H1 (cell line): Measurements from ENCODE around the gene COL25A1. TPM values are rescaled to one million over a fixed set of nuclear protein-coding genes. Genes with fewer than 3 reads are reported as not detected.

Source experiments
- CTCF ChIA-PET: fragments of 300-600 bp; sonication (Branson Sonifier 250); formaldehyde crosslinking; loops from one replicate; lab custom pipeline; 2021; ENCODE audit not compliant: partially characterized antibody; lab: Charles Lee
- POLR2A ChIA-PET: fragments of 300-600 bp; sonication (Branson Sonifier 250); formaldehyde crosslinking; loops from one replicate; lab custom pipeline; 2021; ENCODE audit warnings: inconsistent platforms; ENCODE audit not compliant: partially characterized antibody; lab: Charles Lee
- DNase-seq, 2 experiments: peaks; one replicate each; pipeline versions ENCODE4 v3.0.0 to v3.0.0-alpha.2; 2010 to 2022; ENCODE audit warnings: low spot score in 2 of 2, low read depth in 1 of 2, mixed read lengths in 1 of 2
- FAIRE-seq: peaks from 2 replicates; lab custom pipeline; 2011; peaks lifted over from hg19 to GRCh38; lab: Jason Lieb, UNC
- H2AFZ ChIP-seq: 2 replicates; pipeline ENCODE4 v1.8.1; 2012; ENCODE audit warnings: low read length, inconsistent platforms
- H2AK5ac ChIP-seq: 2 replicates; pipeline ENCODE4 v1.6.1; 2013; ENCODE audit warnings: low read depth, low read length
- H2BK120ac ChIP-seq: replicated peaks from 2 replicates; pipeline ENCODE3; 2013; ENCODE audit warnings: low read depth, low read length, inconsistent platforms
- H2BK12ac ChIP-seq: 2 replicates; pipeline ENCODE4 v1.6.1; 2013; ENCODE audit warnings: low read depth, low read length
- H2BK15ac ChIP-seq: 2 replicates; pipeline ENCODE4 v1.6.1; 2013; ENCODE audit warnings: low read length
- H2BK20ac ChIP-seq: 2 replicates; pipeline ENCODE4 v1.6.1; 2013; ENCODE audit warnings: low read length
- H2BK5ac ChIP-seq: 2 replicates; pipeline ENCODE4 v1.6.1; 2013; ENCODE audit warnings: low read depth, low read length
- H3K14ac ChIP-seq: 2 replicates; pipeline ENCODE4 v1.6.1; 2013; ENCODE audit warnings: inconsistent platforms; ENCODE audit not compliant: insufficient read length
- H3K18ac ChIP-seq: 2 replicates; pipeline ENCODE4 v1.6.1; 2013; ENCODE audit warnings: low read length; ENCODE audit errors: extremely low read depth
- H3K23ac ChIP-seq: 2 replicates; pipeline ENCODE4 v1.6.1; 2013; ENCODE audit warnings: inconsistent platforms; ENCODE audit not compliant: insufficient read length
- H3K23me2 ChIP-seq: 2 replicates; pipeline ENCODE4 v1.6.1; 2013; ENCODE audit warnings: low read depth, low read length
- H3K27ac ChIP-seq: 2 replicates; pipeline ENCODE4 v1.6.1; 2011; ENCODE audit warnings: low read depth, low read length, inconsistent platforms
- H3K27me3 ChIP-seq, 4 experiments: replicated peaks in 1 of 4; 1 replicate in 1 of 4; 2 replicates in 3 of 4; pipeline versions ENCODE4 v1.6.1 to v1.8.1; 2011 to 2013; ENCODE audit warnings: low read length in 3 of 4, mild to moderate bottlenecking in 3 of 4, inconsistent platforms in 2 of 4, mixed read lengths in 2 of 4, moderate library complexity in 1 of 4; ENCODE audit not compliant: control insufficient read depth in 3 of 4, insufficient read depth in 3 of 4; ENCODE audit errors: extremely low read depth in 1 of 4
- H3K36me3 ChIP-seq, 4 experiments: 2 replicates each; pipeline versions ENCODE4 v1.6.1 to v1.8.1; 2011 to 2013; ENCODE audit warnings: mild to moderate bottlenecking in 4 of 4, low read length in 3 of 4, moderate library complexity in 2 of 4, control low read depth in 1 of 4, inconsistent platforms in 1 of 4; ENCODE audit not compliant: insufficient read depth in 4 of 4, control insufficient read depth in 2 of 4
- H3K4ac ChIP-seq: replicated peaks from 2 replicates; pipeline ENCODE3; 2013; ENCODE audit warnings: low read length, low read depth, mixed read lengths, inconsistent platforms; ENCODE audit not compliant: insufficient read length
- H3K4me1 ChIP-seq, 4 experiments: replicated peaks in 1 of 4; 1 replicate in 1 of 4; 2 replicates in 3 of 4; pipeline versions ENCODE4 v1.6.1 to v1.8.1; 2011 to 2013; ENCODE audit warnings: low read length in 3 of 4, inconsistent platforms in 2 of 4, mixed read lengths in 1 of 4; ENCODE audit not compliant: insufficient read depth in 4 of 4, control insufficient read depth in 3 of 4
- H3K4me2 ChIP-seq, 2 experiments: 2 replicates each; pipeline versions ENCODE4 v1.6.1 to v1.8.1; 2011 to 2013; ENCODE audit warnings: low read depth in 2 of 2, low read length in 2 of 2, control low read depth in 1 of 2, inconsistent platforms in 1 of 2, mild to moderate bottlenecking in 1 of 2; ENCODE audit not compliant: insufficient read depth in 1 of 2
- H3K4me3 ChIP-seq, 4 experiments: fragments of 200-600, 300-600 bp in 1 of 4; sonication (generic), shearing (Covaris generic), sonication (Bioruptor Twin) in 1 of 4; 2 replicates each; pipeline versions ENCODE4 v1.5.1 to v1.8.1; 2011 to 2016; ENCODE audit warnings: low read length in 4 of 4, low read depth in 3 of 4, control low read depth in 2 of 4, inconsistent platforms in 2 of 4, mild to moderate bottlenecking in 2 of 4, mixed read lengths in 1 of 4, moderate library complexity in 1 of 4; ENCODE audit not compliant: insufficient read depth in 2 of 4; ENCODE audit errors: extremely low read depth in 1 of 4
- H3K56ac ChIP-seq: replicated peaks from 2 replicates; pipeline ENCODE3; 2013; ENCODE audit warnings: low read depth, mild to moderate bottlenecking, mixed read lengths, low read length, inconsistent platforms; ENCODE audit not compliant: insufficient read length
- H3K79me1 ChIP-seq: 2 replicates; pipeline ENCODE4 v1.6.1; 2013; ENCODE audit warnings: low read depth, low read length, control low read depth
- H3K79me2 ChIP-seq, 2 experiments: 2 replicates each; pipeline versions ENCODE4 v1.6.1 to v1.8.1; 2012 to 2013; ENCODE audit warnings: low read length in 2 of 2, mild to moderate bottlenecking in 2 of 2, inconsistent platforms in 1 of 2; ENCODE audit not compliant: insufficient read depth in 2 of 2, control insufficient read depth in 1 of 2
- H3K9ac ChIP-seq, 4 experiments: replicated peaks in 1 of 4; 1 replicate in 1 of 4; 2 replicates in 3 of 4; pipeline versions ENCODE4 v1.6.1 to v1.8.1; 2011 to 2013; ENCODE audit warnings: low read depth in 3 of 4, low read length in 3 of 4, control low read depth in 2 of 4, mild to moderate bottlenecking in 2 of 4, moderate library complexity in 2 of 4, inconsistent platforms in 1 of 4; ENCODE audit errors: extremely low read depth in 1 of 4
- H3K9me3 ChIP-seq, 2 experiments: 2 replicates each; pipeline versions ENCODE4 v1.6.1 to v1.8.1; 2012 to 2013; ENCODE audit warnings: mild to moderate bottlenecking in 2 of 2, moderate library complexity in 2 of 2, control low read depth in 1 of 2, inconsistent platforms in 1 of 2, low read depth in 1 of 2, low read length in 1 of 2, mixed read lengths in 1 of 2; ENCODE audit not compliant: insufficient read depth in 2 of 2
- H4K20me1 ChIP-seq, 2 experiments: replicated peaks in 1 of 2; 2 replicates each; pipeline versions ENCODE3 to v1.8.1; 2011 to 2013; ENCODE audit warnings: inconsistent platforms in 2 of 2, low read length in 2 of 2, mild to moderate bottlenecking in 1 of 2; ENCODE audit not compliant: insufficient read depth in 2 of 2, control insufficient read depth in 1 of 2
- H4K5ac ChIP-seq: 2 replicates; pipeline ENCODE4 v1.6.1; 2013; ENCODE audit warnings: low read length, low read depth, mixed read lengths, inconsistent platforms; ENCODE audit not compliant: insufficient read length
- H4K8ac ChIP-seq: 2 replicates; pipeline ENCODE4 v1.8.0; 2013; ENCODE audit warnings: mild to moderate bottlenecking, moderate library complexity, low read length, inconsistent platforms; ENCODE audit not compliant: insufficient read depth; ENCODE audit errors: extremely low read depth
- H4K91ac ChIP-seq: replicated peaks from 2 replicates; pipeline ENCODE3; 2013; ENCODE audit warnings: low read length, mixed read lengths, inconsistent platforms; ENCODE audit not compliant: insufficient read length
- CREB1 ChIP-seq: IDR thresholded peaks from 2 replicates; pipeline ENCODE4 v1.6.1; 2012; ENCODE audit warnings: inconsistent platforms
- RAD21 ChIP-seq, 2 experiments: IDR thresholded peaks in 1 of 2; conservative IDR thresholded peaks in 1 of 2; 2 replicates each; pipeline ENCODE4 v1.6.1; 2011; ENCODE audit warnings: low read depth in 2 of 2, low read length in 2 of 2, improper control_type of control experiment in 1 of 2, inconsistent platforms in 1 of 2, mild to moderate bottlenecking in 1 of 2, moderate library complexity in 1 of 2
- RXRA ChIP-seq: IDR thresholded peaks from 2 replicates; pipeline ENCODE4 v1.6.1; 2011; ENCODE audit warnings: low read depth, mild to moderate bottlenecking, low read length, moderate library complexity; ENCODE audit not compliant: insufficient read depth
- SAP30 ChIP-seq: fragments of 300-600 bp; sonication (generic); IDR thresholded peaks from 2 replicates; pipeline ENCODE4 v1.7.1; 2012; ENCODE audit warnings: low read length, moderate library complexity, mild to moderate bottlenecking, inconsistent platforms; ENCODE audit not compliant: insufficient read depth, insufficient replicate concordance
- SP2 ChIP-seq: IDR thresholded peaks from 2 replicates; pipeline ENCODE4 v1.6.1; 2012; ENCODE audit warnings: mild to moderate bottlenecking, low read length, inconsistent platforms
- TBP ChIP-seq: IDR thresholded peaks from 2 replicates; pipeline ENCODE4 v1.6.1; 2011; ENCODE audit warnings: low read depth, low read length, improper control_type of control experiment
- WGBS, 2 experiments: shearing (Covaris generic) in 1 of 2; methylation state at CpG; one replicate each; pipeline versions ENCODE4 v1.1.6 to v1.1.7; 2013 to 2015; ENCODE audit warnings: low lambda C conversion rate in 2 of 2, mixed read lengths in 2 of 2, inconsistent platforms in 1 of 2, low coverage in 1 of 2, missing lambda C conversion rate in 1 of 2; ENCODE audit not compliant: insufficient replicate concordance in 2 of 2, insufficient coverage in 1 of 2, insufficient read length in 1 of 2; ENCODE audit errors: extremely low coverage in 1 of 2, missing lambda C conversion rate in 1 of 2; 5-methylcytosine and 5-hydroxymethylcytosine counted together
- polyA plus RNA-seq, 7 experiments: library from polyadenylated mRNA; depleted of rRNA in 3 of 7; stranded (reverse) in 5 of 7; unstranded in 2 of 7; fragments of >200 nt in 5 of 7; fragments of 200-250 nt in 2 of 7; gene quantifications; 1 replicate in 5 of 7; 2 replicates in 1 of 7; 4 replicates in 1 of 7; pipeline versions ENCODE4 v1.2.1 to v1.2.3, GENCODE V29; 2011 to 2013; ENCODE audit warnings: missing spikeins in 2 of 7, mixed read lengths in 2 of 7
- total RNA-seq: library from RNA; stranded (reverse); fragmentation: NEBNext Ultra II Directional; extraction: Animal tissue kit (Norgen Biotek cat#: 25700); gene quantifications from 2 replicates; pipeline ENCODE4 v1.2.1, GENCODE V29; 2021
- TF ChIP-seq, protein P1 (sequence below): IDR thresholded peaks from 2 replicates; pipeline ENCODE4 v1.6.1; 2012; ENCODE audit warnings: inconsistent platforms

COL25A1 gene
- total and polyA plus RNA-seq, 2 of the 8 experiments (the other 6 are each of a cell fraction or from before 2014, with no cell fraction given) = 1.1 to 8.3 TPM

GRCh38 chr4:109094056-109094455, 208.4 kb downstream of the COL25A1 start:
- H3K18ac ChIP-seq = no peak overlapping the region
- H2BK15ac ChIP-seq = no peak overlapping the region
- POLR2A ChIA-PET = no interaction called here
- no peak for FAIRE-seq
- CTCF ChIA-PET = no interaction called here
- H3K4me3 ChIP-seq = no peak overlapping the region
- H2BK5ac ChIP-seq = no peak overlapping the region
- no peak overlapping the region for H3K4me2 ChIP-seq
- H3K4me1 ChIP-seq = no peaks in the 10 kb centered on the region
- H3K27me3 ChIP-seq = no peaks in the 10 kb centered on the region
- no peak overlapping the region for H2BK20ac ChIP-seq
- no peak overlapping the region for H3K9ac ChIP-seq
- WGBS, 2 experiments = 90% methylated on average over 1 of the region's 1 CpG; no CpG with 5 or more reads in 1 of the 2 experiments
- H3K23me2 ChIP-seq = no peaks in the 10 kb centered on the region; the same call in 1 of the 2 replicates
- no peak overlapping the region for H3K4ac ChIP-seq
- no peak overlapping the region for H2AK5ac ChIP-seq
- H3K79me2 ChIP-seq = no peaks in the 10 kb centered on the region
- no peak overlapping the region for H4K8ac ChIP-seq
- H2BK120ac ChIP-seq = no peak overlapping the region
- H4K5ac ChIP-seq = no peak overlapping the region
- H3K79me1 ChIP-seq = no peaks in the 10 kb centered on the region
- H3K9me3 ChIP-seq = no peaks in the 10 kb centered on the region
- no peak overlapping the region for H3K23ac ChIP-seq
- DNase-seq = no peak
- no peak overlapping the region for H3K27ac ChIP-seq
- no peak overlapping the region for H3K56ac ChIP-seq
- no peak overlapping the region for H2AFZ ChIP-seq
- no peak overlapping the region for H4K91ac ChIP-seq
- no peaks in the 10 kb centered on the region for H3K36me3 ChIP-seq
- no peak overlapping the region for H2BK12ac ChIP-seq
- no peak overlapping the region for H3K14ac ChIP-seq
- H4K20me1 ChIP-seq = no peaks in the 10 kb centered on the region
- no peak for TF ChIP-seq CREB1
- no peak for TF ChIP-seq SAP30
- TF ChIP-seq SP2 = no peak
- TF ChIP-seq, protein P1, sequence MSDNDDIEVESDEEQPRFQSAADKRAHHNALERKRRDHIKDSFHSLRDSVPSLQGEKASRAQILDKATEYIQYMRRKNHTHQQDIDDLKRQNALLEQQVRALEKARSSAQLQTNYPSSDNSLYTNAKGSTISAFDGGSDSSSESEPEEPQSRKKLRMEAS = no peak
- no peak for TF ChIP-seq RAD21 (IDR thresholded peaks at IDR 0.05 in 1 of 2, conservative IDR thresholded peaks at IDR 0.05 in 1 of 2; ENCODE audit: low read depth in 2 of 2, low read length in 2 of 2)
- TF ChIP-seq RXRA = no peak
- TF ChIP-seq TBP = no peak
